HG03159 (cell line): Measurements from ENCODE around the gene GIPR.
"Not testable (repeated sequence)": the region's sequence is repeated elsewhere in the genome, so short reads cannot be mapped to it uniquely, and the experiment has no call there.

Source experiments
- ATAC-seq: cut with Tn5 transposase; IDR thresholded peaks from one replicate; pipeline ENCODE4 v1.9.1; 2021; ENCODE audit warnings: mild to moderate bottlenecking, moderate library complexity; ENCODE audit not compliant: unreplicated experiment

GIPR gene

GRCh38 chr19:45667620-45668341 is at the start of gene GIPR:
GIPR (plus strand) TSS chr19:45668221; CDS start chr19:45669521, 1,300 bp downstream.
- no peak for ATAC-seq

DNA sequence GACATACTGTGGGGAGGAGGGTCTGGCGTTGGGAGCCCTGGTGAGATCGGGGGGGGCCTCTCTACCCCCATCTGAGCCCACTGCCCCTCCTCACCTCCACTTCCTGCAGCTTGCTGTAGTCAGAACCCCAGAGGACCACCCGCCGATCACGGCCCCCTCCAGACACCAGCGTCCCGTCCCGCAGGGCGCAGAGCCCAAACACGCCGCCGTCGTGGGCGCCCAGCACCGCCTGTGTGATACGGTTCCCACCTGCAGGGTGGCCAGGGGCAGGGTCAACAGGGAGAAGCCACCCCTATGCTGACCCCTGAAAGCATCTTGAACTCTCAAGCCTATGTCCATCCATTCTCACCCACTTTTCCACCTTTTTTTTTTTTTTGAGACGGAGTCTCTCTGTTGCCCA is 46.6 kb upstream of the GIPR start:
- no peak for ATAC-seq

DNA sequence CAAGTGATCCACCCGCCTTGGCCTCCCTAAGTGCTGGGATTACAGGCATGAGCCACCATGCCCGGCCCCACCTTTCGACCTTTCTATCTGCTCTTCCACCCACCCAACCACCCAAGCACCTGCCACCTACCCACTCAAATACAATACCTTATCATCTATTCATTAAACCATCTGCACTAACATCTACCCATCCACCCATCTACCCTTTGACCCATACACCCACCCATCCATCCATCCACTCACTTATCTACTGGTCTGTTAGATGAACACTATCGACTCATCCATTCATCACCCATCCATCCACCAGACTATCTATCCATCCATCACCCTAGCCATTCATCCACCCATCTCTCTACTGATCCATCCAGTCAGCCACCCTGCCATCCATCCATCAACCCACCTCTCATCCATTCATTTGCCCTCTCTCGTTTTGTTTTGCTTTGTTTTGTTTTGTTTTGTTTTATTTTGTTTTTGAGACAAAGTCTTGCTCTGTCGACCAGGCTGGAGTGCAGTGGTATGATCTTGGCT is 46.0 kb upstream of the GIPR start:
- ATAC-seq: no peak

DNA sequence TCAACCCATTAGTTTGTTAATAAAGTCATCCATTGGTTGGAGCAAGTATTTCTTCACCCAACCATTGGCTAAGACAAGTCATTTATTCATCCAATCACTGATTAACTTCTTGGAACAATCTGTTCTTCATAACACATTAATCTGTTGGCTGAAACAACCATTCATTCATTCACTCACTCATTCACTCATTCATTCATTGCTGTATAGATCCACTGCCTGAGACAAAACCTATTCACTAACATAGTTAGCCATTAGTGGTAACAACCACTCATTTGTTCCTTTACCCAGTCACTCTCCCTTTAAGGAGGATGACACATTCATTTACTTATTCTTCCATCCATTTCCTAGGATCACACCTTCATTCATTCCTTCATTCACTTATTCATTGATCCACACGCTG is 44.0 kb upstream of the GIPR start:
- no peak for ATAC-seq

GRCh38 chr19:45628219-45628618 is 39.8 kb upstream of the GIPR start:
- not testable (repeated sequence) for ATAC-seq

DNA sequence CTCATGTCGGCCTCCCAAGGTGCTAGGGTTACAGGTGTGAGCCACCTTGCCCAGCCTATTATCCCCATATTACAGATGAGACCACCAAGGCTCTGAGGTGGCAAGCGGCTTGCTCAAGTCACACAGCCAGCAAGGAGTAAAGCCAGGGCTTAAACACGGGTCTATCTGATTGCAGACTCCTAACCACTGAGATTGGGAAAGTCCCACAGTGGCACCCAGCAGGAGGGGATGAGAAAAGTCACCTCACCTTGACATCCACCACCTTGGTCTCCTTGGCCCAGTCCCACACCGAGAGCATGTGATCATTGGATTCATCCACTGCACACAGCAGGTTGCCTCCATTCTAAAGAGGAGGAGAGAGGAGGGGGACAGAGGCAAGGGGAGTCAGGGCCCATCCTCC is 38.3 kb upstream of the GIPR start:
- ATAC-seq: no peak

DNA sequence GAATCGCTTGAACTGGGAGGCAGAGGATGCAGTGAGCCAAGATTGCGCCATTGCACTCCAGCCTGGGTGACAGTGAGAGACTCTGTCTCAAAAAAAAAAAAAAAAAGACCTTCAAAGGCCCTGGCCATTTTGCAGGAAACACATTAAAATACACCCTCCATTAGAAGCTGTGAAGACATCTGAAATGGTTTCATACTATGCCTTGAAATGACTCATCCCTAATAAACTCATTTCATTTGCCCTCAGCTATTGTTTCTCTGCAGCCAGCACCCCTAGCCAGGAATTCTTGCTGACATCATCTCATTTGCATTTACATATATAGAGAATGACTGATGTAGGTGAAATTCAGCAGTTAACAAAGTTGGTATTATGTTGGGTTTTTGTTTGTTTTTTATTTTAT is 37.6 kb upstream of the GIPR start:
- ATAC-seq: no peak

- ATAC-seq: no peak
Observed at GRCh38 chr19:45632468-45633196, 35.4 kb upstream of the GIPR start.

DNA sequence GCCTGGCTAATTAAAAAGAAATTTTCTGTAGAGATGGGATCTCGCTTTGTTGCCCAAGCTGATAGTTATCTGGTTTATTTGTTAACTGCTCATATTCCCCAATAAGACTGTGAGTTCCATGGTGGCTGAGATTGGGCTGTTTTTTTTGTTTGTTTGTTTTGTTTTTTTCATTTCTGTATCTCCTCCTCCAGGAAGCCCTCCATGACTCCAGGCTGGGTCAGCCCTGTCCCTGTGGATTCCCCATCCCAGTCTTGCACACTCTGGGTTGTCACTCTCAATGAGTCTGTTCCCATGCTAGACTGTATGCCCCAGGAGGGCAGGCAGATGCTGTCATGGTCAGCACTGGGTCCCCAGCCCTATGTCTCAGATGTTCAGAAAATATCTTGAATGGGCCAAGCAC is 31.7 kb upstream of the GIPR start:
- ATAC-seq: no peak

- no peak for ATAC-seq
Observed at GRCh38 chr19:45636902-45637301, 31.1 kb upstream of the GIPR start.

- no peak for ATAC-seq
Observed at GRCh38 chr19:45637890-45638667, 29.9 kb upstream of the GIPR start.

GRCh38 chr19:45638930-45639729 is 28.9 kb upstream of the GIPR start, which contains the start of gene EML2:
EML2 (minus strand) TSS chr19:45639397; CDS start chr19:45639376, 21 bp downstream.
- no peak for ATAC-seq

DNA sequence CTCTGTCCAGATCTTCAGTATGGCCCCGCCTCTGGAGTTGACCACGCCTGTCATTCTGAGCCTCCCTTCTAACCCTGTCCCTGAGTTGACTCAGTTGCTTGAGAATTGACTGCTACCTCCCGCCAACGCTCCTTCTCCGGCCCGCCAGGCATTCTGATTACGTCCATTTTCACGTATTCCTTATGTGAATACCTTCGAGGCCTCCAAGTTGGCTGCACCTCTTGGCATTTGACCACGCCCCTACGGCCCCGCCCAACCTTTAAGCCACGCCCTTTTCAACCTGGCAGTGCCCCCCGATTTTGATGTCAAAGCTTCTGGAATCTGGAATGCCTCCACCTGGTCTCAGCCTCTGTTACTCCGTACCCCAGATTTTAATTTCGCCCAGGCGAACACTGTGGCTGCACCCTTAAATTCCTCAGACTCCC is 27.2 kb upstream of the GIPR start:
- ATAC-seq: no peak

GRCh38 chr19:45641274-45642105 is 26.5 kb upstream of the GIPR start:
- peak; percentile 38 for ATAC-seq

GRCh38 chr19:45643024-45643926 is 24.7 kb upstream of the GIPR start:
- ATAC-seq: no peak

DNA sequence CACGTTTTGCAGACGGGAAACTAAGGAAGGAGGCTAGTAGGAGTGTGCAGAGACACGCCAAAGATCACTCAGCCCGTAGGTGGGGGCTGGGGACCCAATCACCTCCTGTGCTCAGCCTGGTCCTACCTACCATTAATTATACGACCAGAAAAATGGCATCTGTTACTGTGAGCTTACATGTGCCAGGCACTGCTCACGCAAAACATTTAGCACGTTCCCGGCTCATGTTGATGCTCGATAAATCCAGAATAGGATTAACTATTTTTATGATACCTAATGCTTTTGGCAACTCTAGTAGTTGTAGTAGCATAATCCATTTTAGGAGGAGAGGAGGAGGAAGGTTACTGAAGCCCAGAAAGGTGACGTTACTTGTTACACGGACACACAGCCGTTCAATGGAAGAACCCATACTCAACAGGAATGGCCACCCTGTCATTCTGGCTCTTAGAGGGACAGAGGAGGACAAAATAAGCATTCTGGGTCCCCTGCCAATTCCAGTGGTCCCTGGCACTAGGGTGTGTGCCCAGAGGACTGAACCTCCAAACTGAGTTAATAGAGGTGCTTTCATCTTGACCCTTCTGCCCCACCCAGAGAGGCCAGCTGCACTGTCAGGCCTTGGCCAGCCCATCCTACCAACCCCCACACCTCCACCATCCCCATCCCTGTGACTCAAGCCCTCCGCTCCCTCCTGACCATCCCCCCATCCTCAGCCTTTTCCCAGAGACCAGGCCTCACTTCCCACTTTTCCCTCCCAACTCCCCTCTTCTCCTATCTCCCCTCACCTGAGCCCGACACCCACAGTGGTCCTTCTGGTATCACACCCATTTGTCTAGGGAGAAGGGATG is 23.9 kb upstream of the GIPR start:
- ATAC-seq: no peak

- ATAC-seq: no peak
Observed at GRCh38 chr19:45645068-45645630, 22.9 kb upstream of the GIPR start.
